CD4-positive, alpha-beta T cell treated with Interleukin-1 beta for 1 hour (primary cell): ENCODE results near the gene ENGASE.
"Not testable (repeated sequence)": the region's sequence is repeated elsewhere in the genome, so short reads cannot be mapped to it uniquely, and the experiment has no call there.

Experiments
- DNase-seq, 2 donors: peaks; one replicate each; pipeline ENCODE4 v3.0.0-alpha.2; 2020 to 2022

ENGASE gene

DNA sequence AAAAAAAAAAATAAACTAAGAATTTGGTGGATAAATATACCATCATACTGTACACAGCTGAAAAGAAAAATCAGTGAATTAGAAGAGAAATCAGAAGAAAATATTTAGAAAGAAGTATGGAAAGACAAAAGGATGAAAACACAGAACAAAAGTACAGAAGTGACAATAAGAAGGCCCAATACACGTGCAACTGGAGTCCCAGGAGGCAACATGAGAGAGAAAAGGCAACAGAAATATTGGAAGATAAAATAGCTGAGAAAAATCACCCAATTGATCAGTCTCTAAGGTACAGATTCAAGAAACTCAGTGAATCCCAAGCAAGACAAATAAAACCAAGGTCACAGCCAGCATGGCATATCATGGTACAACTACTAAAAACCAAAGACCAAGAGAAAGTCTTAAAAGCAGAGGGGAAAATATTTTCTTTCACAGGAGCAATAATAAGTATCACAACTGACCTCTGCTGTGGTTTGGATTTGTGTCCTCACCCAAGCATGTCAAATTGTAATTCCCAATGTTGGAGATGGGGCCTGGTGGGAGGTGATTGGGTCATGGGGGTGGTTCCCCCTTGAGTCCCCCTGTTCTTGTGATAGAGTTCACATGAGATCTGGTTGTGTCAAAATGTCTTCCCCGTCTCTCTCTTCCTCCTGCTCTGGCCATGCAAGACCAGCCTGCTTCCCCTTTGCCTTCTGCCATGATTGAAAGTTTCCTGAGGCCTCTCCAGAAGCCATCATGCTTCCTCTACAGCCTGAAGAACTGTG is 20.2 kb upstream of the ENGASE start:
- DNase-seq, result no peak

DNA sequence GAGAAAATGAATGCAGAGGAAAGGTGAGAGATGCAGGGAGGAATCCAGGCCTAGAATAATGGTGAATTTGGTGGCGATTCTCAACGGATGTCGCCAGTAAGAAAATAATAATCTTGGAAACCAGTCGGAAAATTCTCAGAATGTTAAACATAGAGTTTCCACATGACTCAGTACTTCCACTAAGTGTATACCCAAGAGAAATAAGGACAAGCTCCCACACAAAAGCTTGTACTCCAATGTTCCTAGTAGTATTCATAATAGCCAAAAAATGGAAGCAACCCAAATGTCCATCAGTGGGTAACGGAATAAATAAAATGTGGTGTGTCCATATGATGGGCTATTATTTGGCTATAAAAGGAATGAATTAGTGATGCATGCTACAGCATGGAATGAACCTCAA is 19.4 kb upstream of the ENGASE start:
- DNase-seq, result no peak

DNA sequence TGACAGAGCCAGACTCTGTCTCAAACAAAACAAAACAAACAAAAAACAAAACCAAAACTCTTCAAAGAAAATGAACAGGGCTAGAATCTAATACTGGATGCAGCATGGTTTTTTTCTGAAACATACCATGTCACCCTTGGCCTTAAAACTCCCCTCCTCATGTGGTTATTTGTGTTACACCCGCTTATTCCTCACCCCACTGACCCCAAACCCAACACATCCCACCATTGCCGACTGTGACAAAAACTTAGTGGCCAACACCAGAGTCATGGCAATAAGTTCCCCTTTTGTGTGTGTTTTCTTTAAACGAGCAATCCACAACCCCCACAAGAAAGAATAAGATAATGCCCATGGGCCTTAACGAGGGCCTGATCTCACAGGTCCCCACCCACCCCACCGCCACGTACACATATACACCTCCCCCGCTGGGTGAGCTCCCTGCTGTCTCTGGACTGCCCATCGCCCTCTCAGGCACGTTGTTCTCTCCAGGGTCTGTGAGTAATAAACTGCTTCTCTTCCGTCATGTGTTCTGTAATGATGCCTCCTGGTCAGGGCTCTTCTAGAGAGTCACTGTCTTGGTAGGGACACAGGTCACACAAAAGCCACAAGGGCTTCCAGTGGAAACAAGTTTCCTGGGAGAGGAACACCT is 16.8 kb upstream of the ENGASE start:
- DNase-seq, result no peak

DNA sequence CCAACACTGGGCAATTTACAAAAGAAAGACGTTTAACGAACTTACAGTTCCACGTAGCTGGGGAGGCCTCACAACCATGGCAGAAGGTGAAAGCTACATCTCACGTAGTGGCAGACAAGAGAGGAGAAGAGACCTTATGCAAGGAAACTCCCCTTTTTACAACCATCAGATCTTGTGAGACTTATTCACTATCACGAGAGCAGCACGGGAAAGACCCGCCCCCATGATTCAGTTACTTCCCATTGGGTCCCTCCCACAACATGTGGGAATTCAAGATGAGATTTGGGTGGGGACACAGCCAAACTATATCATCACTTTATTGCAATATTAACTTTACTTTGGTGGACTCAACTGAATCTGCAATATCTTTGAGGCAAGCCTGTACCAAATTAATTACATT is 11.9 kb upstream of the ENGASE start:
- DNase-seq, result no peak

DNA sequence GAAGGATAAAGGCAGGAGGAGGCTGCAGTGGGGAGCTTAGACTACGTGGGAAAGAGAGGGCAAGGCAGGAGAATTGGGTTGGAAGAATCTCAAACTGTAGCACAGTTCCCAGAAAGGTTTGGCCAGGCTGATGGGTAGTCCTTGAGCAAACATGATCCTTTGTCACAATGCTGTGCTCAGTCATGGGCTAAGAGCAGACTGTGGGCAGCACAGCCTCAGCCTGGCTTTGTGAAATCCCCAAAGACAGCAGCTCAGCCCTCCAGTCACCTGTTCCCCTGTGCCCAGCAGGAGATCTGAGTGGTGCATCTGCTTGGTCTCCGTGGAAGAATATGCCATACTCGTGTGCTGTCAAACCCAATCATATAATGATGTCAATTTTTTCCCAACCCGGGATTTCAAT is 10.6 kb upstream of the ENGASE start:
- DNase-seq, result no peak

DNA sequence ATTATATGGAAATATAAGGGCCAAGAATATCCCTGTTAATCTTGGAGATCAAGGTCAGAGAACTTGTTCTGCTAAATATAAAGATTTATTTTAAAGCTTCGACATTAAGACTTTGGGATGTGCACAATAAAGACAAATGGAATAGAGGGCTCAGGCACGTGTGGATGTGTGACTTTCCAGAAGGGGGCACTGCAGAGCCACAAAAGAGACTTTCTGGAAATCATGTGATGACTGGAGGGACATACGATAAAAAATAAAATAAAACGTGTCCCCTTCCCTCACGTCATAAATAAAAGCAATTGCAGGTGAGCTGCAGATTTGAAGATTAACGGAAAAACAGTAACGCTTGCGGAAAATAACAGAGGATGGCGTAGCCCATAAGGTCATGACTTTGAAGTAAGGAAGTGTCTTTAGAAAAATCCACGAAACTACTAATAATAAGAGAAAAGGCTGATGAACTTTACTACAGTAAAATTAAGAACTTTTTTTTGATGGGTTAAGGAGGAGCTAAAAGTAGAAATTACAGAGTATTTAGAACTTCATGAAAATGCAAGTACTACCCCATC is 9.4 kb upstream of the ENGASE start:
- peak; percentile 55 to 73 for DNase-seq

DNA sequence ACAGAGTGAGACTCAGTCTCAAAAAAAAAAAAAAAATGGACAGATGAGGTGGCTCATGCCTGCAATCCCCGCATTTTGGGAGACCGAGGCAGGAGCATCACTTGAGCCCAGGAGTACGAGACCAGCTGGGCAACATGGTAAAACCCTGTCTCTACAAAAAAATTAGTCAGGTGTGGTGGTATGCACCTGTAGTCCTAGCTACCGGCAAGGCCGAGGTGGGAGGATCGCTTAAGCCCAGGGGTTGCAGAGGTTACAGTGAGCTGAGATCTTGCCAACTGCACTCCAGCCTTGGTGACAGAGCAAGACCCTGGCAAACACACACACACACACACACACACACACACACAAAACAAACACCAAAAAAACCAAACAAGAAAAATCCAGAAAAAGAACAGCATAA is 7.7 kb upstream of the ENGASE start:
- no peak for DNase-seq

DNA sequence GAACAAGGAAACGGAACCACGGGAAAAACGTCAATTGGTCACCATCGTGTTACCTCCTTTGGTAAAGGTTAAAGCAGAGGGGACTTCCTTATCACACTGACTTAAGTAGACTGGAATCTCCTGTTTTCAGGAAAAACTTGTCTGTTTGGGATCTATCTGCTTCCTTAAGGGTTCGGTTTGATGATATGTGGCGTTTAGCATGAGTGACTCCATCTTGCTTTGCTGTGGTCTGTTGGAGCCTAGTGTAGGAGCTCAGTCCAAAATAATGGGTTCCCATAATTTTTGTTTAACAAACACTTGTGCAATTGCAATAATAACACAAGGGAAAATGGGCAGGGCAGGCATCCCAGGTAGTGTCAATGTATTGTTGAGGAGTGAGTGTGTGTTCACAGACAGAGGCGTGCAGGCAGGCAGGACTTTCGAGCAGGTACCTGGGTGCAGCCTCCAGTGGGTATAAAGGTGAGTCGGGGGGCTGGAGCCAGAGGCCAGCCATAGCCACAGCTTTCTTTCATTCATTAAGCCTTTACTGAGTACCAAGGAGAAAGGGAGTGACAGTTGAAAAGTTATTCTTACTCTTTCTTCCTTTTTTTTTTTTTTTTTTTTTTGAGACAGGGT is 4.3 kb upstream of the ENGASE start:
- no peak for DNase-seq

DNA sequence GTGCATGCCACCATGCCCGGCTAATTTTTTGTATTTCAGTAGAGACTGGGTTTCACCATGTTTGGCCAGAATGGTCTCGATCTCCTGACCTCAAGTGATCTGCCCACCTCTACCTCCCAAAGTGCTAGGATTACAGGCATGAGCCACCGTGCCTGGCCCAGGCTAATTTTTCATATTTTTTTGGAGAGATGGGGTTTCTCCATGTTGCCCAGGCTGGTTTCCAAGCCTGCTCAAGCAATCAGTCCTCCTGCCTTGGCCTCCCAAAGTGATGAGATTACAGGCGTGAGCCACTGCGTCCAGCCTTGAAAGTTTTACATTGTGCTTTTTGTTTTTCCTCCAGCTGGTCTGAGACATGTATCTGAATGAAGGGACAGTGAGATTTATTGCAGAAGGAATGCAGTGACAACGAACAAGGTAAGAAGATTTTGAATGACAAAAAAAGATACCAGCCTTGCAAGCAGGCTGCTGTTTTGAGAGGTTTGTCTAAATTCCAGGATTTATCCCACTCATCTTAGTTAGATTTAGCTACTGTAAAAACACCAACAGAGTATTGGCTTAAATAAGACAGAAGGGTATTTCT is 3.4 kb upstream of the ENGASE start:
- no peak for DNase-seq

DNA sequence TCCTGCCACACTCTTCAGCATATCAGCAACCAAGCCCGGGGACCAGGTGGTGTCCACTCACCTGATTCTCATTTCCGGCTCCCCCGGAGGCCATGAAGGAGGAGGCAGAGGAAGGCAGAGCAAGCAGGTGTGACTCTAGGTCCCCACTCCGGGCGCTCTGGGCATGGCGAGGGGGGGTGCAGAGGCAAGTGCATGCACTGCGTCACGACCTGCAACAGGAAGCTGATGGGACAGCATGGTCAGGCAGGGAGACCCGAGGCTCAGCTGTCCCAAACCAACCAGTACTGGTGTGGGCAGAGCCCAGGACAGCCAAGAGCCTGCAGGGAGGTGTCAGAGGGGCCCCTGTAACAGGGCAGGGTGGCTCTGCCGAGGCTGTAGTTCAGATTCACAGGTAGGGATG is 2.1 kb upstream of the ENGASE start:
- DNase-seq, result no peak

DNA sequence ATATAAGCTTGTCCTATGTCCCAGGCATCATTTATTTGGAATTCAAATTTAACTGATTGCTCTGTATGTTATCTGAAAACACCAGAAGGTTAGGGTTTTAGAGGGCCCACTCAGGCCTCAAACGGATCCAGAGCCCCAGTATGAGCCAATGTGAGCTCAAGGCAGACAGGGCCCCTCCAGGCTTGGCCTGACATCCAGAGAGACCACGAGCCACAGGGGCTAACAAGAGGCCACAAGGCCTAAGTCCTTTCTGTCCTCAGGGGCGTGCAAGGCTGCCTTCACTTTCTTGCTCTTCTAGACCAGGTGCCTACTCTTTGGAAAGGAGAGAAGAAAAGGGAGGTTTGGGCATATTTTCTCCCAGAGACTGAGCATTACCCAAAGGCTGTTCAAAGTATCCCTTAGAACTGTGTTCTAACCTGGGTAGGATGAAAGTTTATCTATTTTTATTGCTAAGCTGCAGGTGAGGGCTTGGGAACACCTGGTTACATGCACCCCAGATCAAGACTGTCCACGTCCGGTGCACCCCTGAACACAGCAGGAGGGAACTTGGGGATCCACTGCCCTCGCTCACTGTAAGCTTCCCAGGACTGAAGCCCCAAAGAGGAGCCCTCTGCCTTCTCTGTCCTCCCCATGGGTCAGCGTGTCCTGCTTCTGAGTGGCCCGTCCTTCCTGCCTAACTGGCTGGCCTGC is 1.5 kb upstream of the ENGASE start:
- no peak for DNase-seq

DNA sequence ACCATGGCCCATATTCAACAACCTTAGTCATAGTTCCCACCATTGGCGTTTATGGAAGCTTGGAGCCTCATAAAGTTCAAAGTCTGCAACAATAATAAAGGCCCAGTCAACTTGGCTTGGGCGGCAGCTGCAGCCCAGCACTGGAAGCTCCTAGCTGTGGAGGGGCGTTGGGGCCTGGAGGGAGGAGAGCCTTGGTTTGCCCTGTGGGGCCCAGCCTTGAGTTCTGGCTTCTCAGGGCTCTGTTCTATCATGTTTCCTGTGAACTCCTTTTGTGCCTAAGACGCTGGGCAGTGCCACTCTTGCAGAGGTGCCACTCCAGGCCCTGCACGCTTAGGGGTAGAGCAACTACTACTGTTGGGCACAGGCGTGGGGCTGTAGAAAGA is 927 bp upstream of the ENGASE start:
- no peak for DNase-seq

DNA sequence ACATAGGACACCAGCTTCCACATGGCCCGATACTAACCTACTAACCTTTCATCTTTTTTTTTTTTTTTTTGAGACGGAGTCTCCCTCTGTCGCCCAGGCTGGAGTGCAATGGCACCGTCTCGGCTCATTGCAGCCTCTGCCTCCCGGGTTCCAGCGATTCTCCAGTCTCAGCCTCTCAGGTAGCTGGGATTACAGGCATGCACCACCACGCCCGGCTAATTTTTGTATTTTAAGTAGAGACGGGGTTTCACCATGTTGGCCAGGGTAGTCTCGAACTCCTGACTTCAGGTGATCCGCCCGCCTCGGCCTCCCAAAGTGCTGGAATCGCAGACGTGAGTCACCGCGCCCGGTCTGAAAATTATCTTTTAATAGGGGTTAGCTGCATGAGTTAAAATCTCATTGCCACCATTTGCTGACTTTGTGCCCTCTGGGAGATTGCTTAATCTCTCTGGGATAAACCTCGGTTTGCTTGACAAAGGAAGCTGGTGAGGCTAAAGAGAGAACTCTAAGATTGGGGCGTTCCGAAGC is 439 bp upstream of the ENGASE start:
- DNase-seq, result not testable (repeated sequence)

DNA sequence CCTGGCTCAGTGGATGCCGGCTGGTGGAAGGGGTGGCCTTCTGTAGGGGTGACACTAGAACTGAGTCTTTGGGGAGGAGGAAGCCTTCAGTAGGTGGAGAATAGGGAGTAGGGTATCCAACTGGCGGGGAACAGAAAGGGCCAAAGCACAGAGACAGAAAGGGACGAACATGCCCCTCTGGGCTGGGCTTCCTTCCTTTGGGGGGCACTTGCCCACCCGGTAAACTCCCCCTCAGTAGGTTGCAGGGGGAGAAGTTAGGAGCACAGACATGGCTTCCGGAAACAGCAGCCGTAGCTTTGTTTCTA is 774 bp downstream of the ENGASE start:
- peak in 1 of 2 donors; percentile 21 for DNase-seq

DNA sequence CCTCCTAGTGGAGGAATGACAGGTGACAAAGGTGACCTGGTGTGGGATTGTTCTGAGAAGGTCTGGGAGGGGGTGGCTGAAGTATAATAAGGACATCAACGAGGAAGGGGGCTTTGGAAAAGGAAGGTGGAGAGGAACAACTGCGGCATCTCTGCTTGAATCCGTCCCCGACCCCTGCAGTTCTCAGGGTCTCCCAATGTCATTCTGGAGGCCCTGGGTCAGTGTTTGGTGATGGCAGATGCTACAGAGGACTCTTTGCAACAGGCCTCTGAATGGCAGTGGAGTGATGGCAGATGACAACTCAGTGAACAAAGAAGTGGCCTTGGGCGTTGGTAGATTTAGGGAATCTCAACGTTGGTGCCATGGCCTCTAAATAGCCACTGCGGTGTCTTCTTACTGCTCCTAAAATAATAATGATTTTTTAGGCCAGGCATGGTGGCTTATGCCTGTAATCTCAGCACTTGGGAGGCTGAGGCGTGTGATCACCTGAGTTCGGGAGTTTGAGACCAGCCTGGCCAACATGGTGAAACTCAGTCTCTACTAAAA is 1.3 kb downstream of the ENGASE start:
- no peak for DNase-seq

DNA sequence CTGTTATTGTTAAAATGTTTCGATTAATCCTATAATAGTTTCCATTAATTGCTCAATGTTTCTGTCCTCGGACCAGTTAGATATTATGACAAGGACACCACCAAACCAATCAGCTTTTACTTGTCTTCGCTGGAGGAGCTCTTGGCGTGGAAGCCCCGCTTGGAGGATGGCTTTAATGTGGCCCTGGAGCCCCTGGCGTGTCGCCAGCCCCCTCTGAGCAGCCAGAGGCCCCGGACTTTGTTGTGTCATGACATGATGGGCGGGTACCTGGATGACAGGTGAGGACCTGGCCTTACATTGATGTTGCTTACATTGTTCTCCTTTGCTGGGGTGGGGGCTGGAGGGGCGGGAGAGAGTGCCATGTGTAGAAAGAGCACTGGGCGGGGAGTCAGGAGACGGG is 3.0 kb downstream of the ENGASE start:
- no peak for DNase-seq

DNA sequence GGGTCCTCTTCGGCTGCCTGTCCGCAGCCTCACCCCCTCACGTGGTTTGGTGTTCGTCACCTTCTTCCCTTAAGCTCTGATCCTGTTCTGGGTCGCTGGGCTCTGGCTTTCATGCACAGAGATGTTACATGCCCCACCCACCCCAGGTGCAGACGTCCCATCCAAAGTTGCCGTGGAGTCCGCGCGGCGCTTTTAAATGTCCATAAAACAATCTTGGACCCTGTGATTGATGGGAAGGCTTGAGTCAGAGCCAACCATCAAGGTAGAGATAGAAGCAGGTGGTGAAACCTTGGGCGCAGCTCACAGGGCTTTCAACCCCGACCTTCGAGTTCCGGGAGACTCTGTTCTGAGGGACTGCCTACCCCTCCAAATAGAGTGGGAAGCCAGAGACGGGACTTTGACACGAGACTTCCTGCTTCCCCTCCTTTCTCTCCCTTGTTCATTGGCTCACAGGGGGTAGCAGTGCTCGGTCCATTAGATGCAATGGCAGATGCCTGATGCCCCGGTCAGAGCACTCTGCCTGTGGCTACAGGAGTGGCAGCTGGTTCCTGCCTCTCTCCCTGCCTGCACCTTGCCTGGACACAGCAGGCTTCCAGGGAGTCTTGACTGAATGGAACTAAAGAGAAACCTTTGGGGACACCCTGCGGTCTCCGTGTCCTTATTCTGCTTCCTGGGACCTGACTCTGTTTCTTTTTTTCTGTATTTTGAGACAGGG is 4.0 kb downstream of the ENGASE start:
- DNase-seq, result no peak

DNA sequence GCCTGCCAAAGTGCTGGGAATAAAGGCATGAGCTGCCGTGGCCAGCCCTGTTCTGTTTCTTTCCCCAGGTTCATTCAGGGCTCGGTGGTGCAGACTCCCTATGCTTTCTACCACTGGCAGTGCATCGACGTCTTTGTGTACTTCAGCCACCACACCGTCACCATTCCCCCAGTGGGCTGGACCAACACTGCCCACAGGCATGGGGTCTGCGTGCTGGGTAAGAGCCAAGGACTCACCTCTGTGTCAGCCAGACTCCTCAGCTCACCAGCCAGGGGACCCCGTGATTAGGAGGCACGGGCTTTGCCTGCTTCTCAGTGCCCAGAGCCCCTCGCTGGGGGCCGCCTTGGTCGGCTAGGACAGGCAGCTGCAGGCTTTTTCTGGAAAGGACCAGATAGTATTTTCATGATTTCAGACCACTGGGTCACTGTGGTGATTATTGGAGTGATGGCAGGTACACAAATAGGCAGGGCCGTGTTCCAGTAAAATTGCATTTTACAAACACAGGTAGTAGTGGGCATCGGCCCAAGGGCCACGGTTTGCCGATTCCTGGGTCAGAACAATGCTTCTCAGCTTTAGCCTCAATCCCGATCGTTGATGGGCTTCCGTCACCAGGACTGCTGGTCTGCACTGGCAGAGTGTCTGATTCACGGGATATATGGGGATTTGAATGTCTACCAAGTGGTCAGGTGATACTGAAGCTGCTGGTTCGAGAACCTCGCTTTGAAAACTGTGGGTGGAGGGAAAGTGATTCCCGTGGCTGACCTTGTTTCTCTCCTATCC is 5.0 kb downstream of the ENGASE start:
- no peak for DNase-seq

DNA sequence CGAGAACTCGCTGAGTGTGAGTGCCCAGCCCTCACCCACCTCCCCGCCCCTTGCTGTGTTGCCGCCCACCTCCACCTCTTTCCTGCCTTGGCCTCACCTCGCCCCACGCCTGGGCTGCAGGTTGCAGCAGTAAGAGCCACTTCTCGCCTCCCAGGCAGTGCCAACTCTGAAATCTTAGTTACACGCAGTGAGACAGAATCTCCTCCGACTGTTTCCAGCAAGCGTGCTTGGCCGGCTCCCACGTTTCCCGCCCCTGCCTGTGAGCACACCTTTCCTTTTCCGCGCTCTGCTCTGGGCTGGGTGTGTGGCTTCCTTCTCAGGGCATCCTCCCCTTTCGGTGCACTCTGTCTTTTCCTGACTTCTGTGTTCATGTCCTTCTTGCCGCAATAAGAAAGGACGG is 5.7 kb downstream of the ENGASE start:
- DNase-seq, result no peak

DNA sequence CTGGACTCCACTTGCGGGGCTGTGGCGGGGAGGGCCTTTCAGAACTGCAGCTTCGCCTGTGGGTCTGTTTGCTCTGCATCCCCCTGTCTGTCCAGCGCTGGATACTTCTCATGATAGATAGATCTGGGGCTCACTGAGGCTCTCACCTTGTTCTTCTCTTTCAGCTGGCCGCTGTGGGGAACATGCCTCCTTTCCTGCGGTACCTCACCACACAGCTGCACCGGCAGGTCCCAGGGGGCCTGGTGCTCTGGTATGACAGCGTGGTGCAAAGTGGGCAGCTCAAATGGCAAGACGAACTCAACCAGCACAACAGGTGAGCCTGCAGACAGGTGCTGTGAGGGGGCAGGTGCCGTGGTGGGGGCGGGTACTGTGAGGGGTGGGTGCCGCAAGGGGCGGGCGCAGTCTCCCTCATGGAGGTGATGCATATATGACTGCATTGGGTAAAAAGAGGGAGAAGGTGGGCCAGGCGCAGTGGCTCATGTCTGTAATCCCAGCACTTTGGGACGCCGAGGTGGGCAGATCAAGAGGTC is 6.2 kb downstream of the ENGASE start:
- no peak for DNase-seq
